GM18507 (cell line): ENCODE data around the gene PGK2.
"Not testable (repeated sequence)": the region's sequence is repeated elsewhere in the genome, so short reads cannot be mapped to it uniquely, and the experiment has no call there.

Experiments used
- DNase-seq: peaks from one replicate; pipeline ENCODE4 v3.0.0; 2011; ENCODE audit warnings: low read depth; ENCODE audit not compliant: insufficient read length; ENCODE audit errors: extremely low spot score
- FAIRE-seq: peaks from 2 replicates; lab custom pipeline; 2011; peaks lifted over from hg19 to GRCh38; lab: Jason Lieb, UNC

Gene PGK2

GRCh38 chr6:49787176-49787575 is at the start of gene PGK2:
PGK2 (minus strand) TSS chr6:49787285; CDS start chr6:49787187, 98 bp downstream.
- FAIRE-seq (no peak), DNase-seq (no peak)

GRCh38 chr6:49835140-49835539 is 48.1 kb upstream of the PGK2 start:
- DNase-seq = no peak
- FAIRE-seq = no peak

- DNase-seq = no peak
- FAIRE-seq = no peak
Observed at GRCh38 chr6:49833386-49833785, 46.3 kb upstream of the PGK2 start.

- peak; percentile 84 for FAIRE-seq
Observed at GRCh38 chr6:49826743-49827406, 39.8 kb upstream of the PGK2 start.

GRCh38 chr6:49815166-49815565 is 28.1 kb upstream of the PGK2 start:
- no peak for DNase-seq
- FAIRE-seq = no peak

More at GRCh38 chr6:49826743-49827406, 39.8 kb upstream of the PGK2 start:
- no peak for DNase-seq

- no peak for DNase-seq
- no peak for FAIRE-seq
Observed at GRCh38 chr6:49813248-49813647, 26.2 kb upstream of the PGK2 start.

GRCh38 chr6:49806145-49806544 is 19.1 kb upstream of the PGK2 start:
- DNase-seq = no peak
- no peak for FAIRE-seq

- no peak for FAIRE-seq
- DNase-seq = no peak
Observed at GRCh38 chr6:49805246-49805645, 18.2 kb upstream of the PGK2 start.

GRCh38 chr6:49801525-49801924 is 14.4 kb upstream of the PGK2 start:
- no peak for DNase-seq
- no peak for FAIRE-seq

- DNase-seq = no peak
- no peak for FAIRE-seq
Observed at GRCh38 chr6:49799090-49799489, 12.0 kb upstream of the PGK2 start.

- FAIRE-seq, DNase-seq: not testable (repeated sequence)
Observed at GRCh38 chr6:49796842-49797455, 9.9 kb upstream of the PGK2 start.

GRCh38 chr6:49790341-49790740 is 3.3 kb upstream of the PGK2 start:
- DNase-seq (no peak), FAIRE-seq (no peak)

- FAIRE-seq (no peak), DNase-seq (no peak)
Observed at GRCh38 chr6:49784272-49784671, 2.8 kb downstream of the PGK2 start.

- DNase-seq = no peak
- FAIRE-seq = no peak
Observed at GRCh38 chr6:49782725-49783124, 4.4 kb downstream of the PGK2 start.

GRCh38 chr6:49782293-49782692 is 4.8 kb downstream of the PGK2 start:
- FAIRE-seq (no peak), DNase-seq (no peak)

- DNase-seq (no peak), FAIRE-seq (no peak)
Observed at GRCh38 chr6:49776444-49776843, 10.6 kb downstream of the PGK2 start.

GRCh38 chr6:49775043-49775442 is 12.0 kb downstream of the PGK2 start:
- FAIRE-seq (no peak), DNase-seq (no peak)

GRCh38 chr6:49772285-49772684 is 14.8 kb downstream of the PGK2 start:
- FAIRE-seq (no peak), DNase-seq (no peak)

- DNase-seq = no peak
- no peak for FAIRE-seq
Observed at GRCh38 chr6:49766762-49767161, 20.3 kb downstream of the PGK2 start.

GRCh38 chr6:49764571-49765236 is 22.4 kb downstream of the PGK2 start:
- DNase-seq (no peak), FAIRE-seq (no peak)

GRCh38 chr6:49744259-49744658 is 42.8 kb downstream of the PGK2 start, which contains the start of gene CRISP3:
CRISP3 (minus strand) TSS chr6:49744388; CDS start chr6:49744367, 21 bp downstream.
- DNase-seq (no peak), FAIRE-seq (no peak)
